Small intestine (tissue), 7 donors: ENCODE measurements around the gene MOCOS. TPM values are rescaled to one million over a fixed set of nuclear protein-coding genes. Genes with fewer than 3 reads are reported as not detected.

Experiments
- DNase-seq, 2 donors: peaks; one replicate each; pipeline versions ENCODE4 v3.0.0 to v3.0.0-alpha.2; 2013
- FAIRE-seq: peaks from 2 replicates; lab custom pipeline; 2012; peaks lifted over from hg19 to GRCh38; lab: Jason Lieb, UNC
- H3K27ac ChIP-seq, 3 donors: one replicate each; pipeline ENCODE4 v1.5.1; 2013; ENCODE audit warnings: low read length in 2 of 3, mild to moderate bottlenecking in 2 of 3, control low read depth in 1 of 3, inconsistent platforms in 1 of 3, low read depth in 1 of 3, moderate library complexity in 1 of 3
- H3K27me3 ChIP-seq, 3 donors: one replicate each; pipeline ENCODE4 v1.6.1; 2013; ENCODE audit warnings: low read length in 3 of 3, inconsistent platforms in 1 of 3; ENCODE audit not compliant: control insufficient read depth in 3 of 3, insufficient read depth in 3 of 3
- H3K36me3 ChIP-seq, 3 donors: one replicate each; pipeline ENCODE4 v1.6.1; 2013; ENCODE audit warnings: low read length in 3 of 3, inconsistent platforms in 1 of 3, low read depth in 1 of 3, mild to moderate bottlenecking in 1 of 3, moderate library complexity in 1 of 3; ENCODE audit not compliant: control insufficient read depth in 3 of 3, insufficient read depth in 2 of 3
- H3K4me1 ChIP-seq, 3 donors: one replicate each; pipeline ENCODE4 v1.6.1; 2013; ENCODE audit warnings: low read length in 2 of 3, inconsistent platforms in 1 of 3, low read depth in 1 of 3, mild to moderate bottlenecking in 1 of 3, moderate library complexity in 1 of 3; ENCODE audit not compliant: control insufficient read depth in 3 of 3, insufficient read depth in 2 of 3
- H3K4me3 ChIP-seq, 3 donors: one replicate each; pipeline ENCODE4 v1.5.1; 2013; ENCODE audit warnings: low read length in 3 of 3, control low read depth in 1 of 3, inconsistent platforms in 1 of 3, low read depth in 1 of 3, mild to moderate bottlenecking in 1 of 3, moderate library complexity in 1 of 3
- H3K9me3 ChIP-seq, 2 donors: one replicate each; pipeline ENCODE4 v1.6.1; 2013; ENCODE audit warnings: low read depth in 1 of 2, low read length in 1 of 2; ENCODE audit not compliant: control insufficient read depth in 2 of 2, insufficient read depth in 1 of 2
- WGBS, 3 donors: extraction: QIAGEN DNeasy Blood & Tissue Kit; methylation state at CpG; one replicate each; pipeline ENCODE4 v1.1.7; 2013; 5-methylcytosine and 5-hydroxymethylcytosine counted together
- polyA plus RNA-seq, 4 donors: library from polyadenylated mRNA; stranded (reverse) in 3 of 4; unstranded in 1 of 4; fragments of 200-250 nt in 3 of 4; fragments of 120-200 nt in 1 of 4; gene quantifications; one replicate each; pipeline versions ENCODE4 v1.2.1 to v1.2.3, GENCODE V29; 2013
- donor health status: healthy with polysubstance abuse.
- donor health status: control.
- donor health status: control.
- donor health status: Bipolar disorder and iron deficiency.
- donor health status: healthy.

MOCOS gene
- polyA plus RNA-seq, 4 donors, result 3.2 to 19.7 (median 16.7) TPM

DNA sequence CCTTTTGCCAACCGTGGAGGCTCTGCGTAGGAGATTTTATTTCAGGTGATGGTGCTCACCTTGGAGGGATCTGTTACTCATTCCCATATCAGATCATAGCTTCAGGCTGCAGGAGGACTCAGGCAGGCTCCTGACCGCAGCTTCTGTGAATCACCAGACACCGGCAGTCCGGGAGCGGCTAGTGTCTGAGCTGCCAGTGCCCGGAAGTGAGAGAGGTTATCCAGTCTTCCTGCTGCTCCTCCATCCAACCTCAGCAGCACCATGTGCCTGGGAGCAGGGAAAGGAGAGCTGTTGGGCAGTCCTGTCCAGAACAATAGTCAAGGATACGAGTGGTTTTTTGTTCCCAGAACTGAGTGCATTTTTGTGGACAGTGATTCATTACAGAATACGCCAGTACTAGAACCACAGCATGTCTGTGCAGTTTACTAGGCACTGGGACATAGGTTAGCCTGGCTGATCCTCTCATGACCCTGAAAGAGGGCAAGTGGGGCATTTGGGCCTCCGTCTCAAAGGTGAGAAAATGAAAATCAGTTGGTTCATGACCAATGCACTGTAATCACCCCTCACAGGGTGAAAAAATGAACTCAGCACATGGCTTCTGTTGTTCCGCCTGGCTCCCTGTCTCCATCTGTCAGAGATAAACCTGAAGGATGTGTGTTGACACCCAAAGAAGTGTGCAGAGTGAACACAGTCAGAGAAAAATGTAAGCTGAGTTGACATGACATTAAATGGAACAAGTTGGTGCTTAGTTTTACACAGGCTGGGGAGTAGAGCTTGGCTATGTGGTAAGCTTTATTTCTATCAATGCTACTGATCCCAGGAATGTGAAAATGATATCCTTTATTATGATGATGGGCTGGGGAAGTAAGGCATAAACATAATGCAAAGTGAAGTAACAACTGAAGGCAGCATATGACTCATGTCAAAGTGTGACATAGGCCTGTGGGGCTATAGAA lies 122.4 kb downstream of the MOCOS start:
- Histone ChIP-seq H3K4me1 (no peaks in the 10 kb centered on the region), H3K36me3 (no peaks in the 10 kb centered on the region), H3K9me3 (no peaks in the 10 kb centered on the region), H3K4me3 (no peak overlapping the region), H3K27me3 (peaks cover 0 to 11% (median 5%) of the 10 kb centered on the region in 3 donors), H3K27ac (no peak overlapping the region)
- DNase-seq (no peak), FAIRE-seq (no peak)
- WGBS, 3 donors, result 63 to 65% (median 63%) methylated on average over 11 of the region's 11 CpGs

DNA sequence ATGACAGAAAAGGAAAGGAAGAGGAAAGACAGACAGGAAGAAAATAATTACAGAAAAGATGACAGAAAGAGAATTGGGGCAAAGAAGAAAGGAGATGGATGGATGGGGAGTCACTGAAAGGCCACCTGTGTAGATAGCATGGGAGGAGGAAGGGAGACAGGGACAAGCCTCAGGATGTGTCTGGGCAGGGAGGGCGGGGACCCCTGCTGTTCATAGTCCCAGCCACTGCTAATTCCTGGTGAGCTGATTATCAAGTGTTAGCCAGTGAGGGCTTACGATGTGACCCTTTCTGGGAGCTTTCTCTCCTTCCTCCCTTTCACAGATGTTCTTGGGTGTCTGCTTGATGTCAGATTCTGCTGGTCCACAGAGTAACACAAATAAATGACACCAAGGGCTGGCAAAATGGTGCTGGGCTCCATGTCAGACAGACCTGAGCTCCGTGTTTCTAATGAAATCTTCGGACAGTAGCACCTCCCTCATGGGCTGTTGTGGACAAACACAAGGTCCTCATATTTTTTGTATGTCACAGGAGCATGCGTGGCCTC lies 123.8 kb downstream of the MOCOS start:
- WGBS, 3 donors, result 75 to 84% (median 83%) methylated on average over 5 of the region's 5 CpGs
- no peak for FAIRE-seq
- H3K4me3 ChIP-seq, result no peak overlapping the region

DNA sequence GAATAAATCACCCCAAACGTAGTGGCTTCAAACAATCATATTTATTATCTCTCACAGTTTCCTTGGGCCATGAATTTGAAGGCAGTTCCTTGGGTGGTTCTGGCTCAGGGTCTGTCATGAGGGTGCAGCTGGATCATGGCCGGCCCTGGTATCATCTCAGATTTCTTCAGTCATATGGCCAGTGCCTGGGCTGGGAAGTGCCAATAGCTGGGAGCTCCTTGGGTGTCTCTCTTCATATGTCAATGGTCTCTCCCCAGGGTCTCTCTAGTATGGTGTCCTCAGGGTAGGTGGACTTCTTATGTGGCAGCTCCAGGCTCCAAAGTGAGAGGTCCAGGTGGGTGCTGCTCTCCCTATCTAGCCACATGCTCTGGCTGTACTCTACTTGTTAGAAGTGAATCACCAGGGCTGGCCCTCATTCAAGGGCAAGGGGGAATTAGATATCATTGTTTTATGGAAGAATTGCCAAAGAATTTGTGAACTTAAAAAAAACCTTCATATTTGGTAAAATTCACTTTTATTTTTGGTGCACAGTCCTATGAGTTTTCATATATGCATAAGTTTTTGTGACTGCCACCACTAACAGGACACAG lies 125.6 kb downstream of the MOCOS start:
- Histone ChIP-seq H3K9me3 (no peaks in the 10 kb centered on the region), H3K36me3 (no peaks in the 10 kb centered on the region), H3K27me3 (peaks cover 0 to 8% (median 4%) of the 10 kb centered on the region in 3 donors), H3K4me1 (no peaks in the 10 kb centered on the region), H3K4me3 (no peak overlapping the region), H3K27ac (no peak overlapping the region)
- no peak for DNase-seq
- WGBS, 3 donors, result 78 to 81% (median 79%) methylated on average over 2 of the region's 2 CpGs
- no peak for FAIRE-seq

More for the DNA sequence above, 123.8 kb downstream of the MOCOS start:
- no peaks in the 10 kb centered on the region for H3K9me3 ChIP-seq
- DNase-seq, result no peak
- H3K36me3 ChIP-seq, result no peaks in the 10 kb centered on the region
- no peaks in the 10 kb centered on the region for H3K4me1 ChIP-seq
- no peak overlapping the region for H3K27ac ChIP-seq
- H3K27me3 ChIP-seq, result peaks cover 0 to 8% (median 4%) of the 10 kb centered on the region in 3 donors

DNA sequence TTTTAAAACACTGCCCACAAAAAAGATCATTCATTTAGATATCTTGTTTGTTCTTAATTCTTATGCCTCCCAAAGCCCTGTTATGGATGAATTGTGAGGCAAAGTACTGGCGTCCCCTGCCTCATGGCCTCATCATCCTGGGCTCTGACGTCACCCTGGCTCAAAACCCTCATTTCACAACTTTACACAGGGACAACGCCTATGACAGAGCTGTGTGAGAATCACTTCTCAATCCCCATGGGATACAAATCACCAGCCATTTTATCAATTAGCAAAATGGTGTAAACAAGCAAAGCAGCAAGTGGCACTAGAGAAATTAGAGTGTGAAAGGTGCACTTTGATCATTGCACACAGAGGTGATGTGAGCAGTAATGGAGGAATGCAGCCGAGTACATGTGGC lies 126.8 kb downstream of the MOCOS start:
- WGBS, 3 donors, result 63 to 72% (median 70%) methylated on average over 4 of the region's 4 CpGs
- H3K27ac ChIP-seq, result no peak overlapping the region
- FAIRE-seq (no peak), DNase-seq (no peak)
- peaks cover 0 to 4% (median 4%) of the 10 kb centered on the region in 3 donors for H3K27me3 ChIP-seq
- no peaks in the 10 kb centered on the region for H3K9me3 ChIP-seq
- no peaks in the 10 kb centered on the region for H3K4me1 ChIP-seq
- no peaks in the 10 kb centered on the region for H3K36me3 ChIP-seq
- no peak overlapping the region for H3K4me3 ChIP-seq

DNA sequence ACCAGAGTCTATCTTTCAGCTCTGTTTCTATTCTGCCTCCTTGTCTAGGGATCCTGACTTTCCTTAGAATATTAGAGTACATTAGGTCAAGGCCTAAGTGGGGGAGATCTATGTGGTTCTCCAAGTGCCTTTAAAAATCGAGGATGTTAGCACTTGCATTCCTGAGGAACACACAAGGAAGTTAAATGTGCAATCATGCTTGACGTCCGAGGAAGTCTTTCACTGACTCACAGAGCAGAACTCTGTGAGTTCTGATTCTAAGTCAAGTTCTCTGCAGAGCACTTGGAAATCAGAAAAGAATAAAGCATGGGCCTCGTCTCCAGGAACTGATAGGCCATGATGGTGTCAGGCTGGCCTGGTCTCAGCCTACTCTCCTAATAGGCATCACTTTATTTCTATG lies 127.5 kb downstream of the MOCOS start:
- no peaks in the 10 kb centered on the region for H3K36me3 ChIP-seq
- WGBS, 3 donors, result 53 to 56% (median 54%) methylated on average over 4 of the region's 4 CpGs

DNA sequence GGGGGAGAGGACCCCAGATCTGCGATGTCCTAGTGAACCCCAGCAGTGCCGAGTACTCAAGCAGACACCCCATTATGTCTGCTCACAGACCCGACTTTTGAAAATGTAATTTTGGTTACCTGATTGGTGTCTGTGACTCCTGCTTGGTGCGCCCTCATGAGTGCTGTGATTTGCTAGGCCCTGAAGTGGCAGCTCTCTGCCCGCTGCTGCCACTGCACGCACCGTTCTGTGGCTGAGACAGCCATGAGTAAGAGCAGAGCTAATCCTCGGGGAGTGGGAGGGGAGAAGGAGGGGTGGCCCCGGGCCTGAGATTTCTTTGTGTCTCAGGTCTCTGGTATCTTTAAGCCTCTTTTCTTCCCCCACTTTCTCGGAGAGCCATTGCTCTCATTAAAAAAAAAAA lies 128.4 kb downstream of the MOCOS start:
- Histone ChIP-seq H3K27ac (no peak overlapping the region), H3K4me3 (no peak overlapping the region), H3K4me1 (no peaks in the 10 kb centered on the region), H3K27me3 (peaks cover 0 to 3% (median 0%) of the 10 kb centered on the region in 3 donors), H3K36me3 (no peaks in the 10 kb centered on the region), H3K9me3 (no peaks in the 10 kb centered on the region)
- FAIRE-seq (no peak), DNase-seq (no peak)
- WGBS, 3 donors, result 76 to 90% (median 88%) methylated on average over 10 of the region's 10 CpGs

More for the DNA sequence above, 127.5 kb downstream of the MOCOS start:
- Histone ChIP-seq H3K27me3 (peaks cover 0 to 3% (median under 1%) of the 10 kb centered on the region in 3 donors), H3K9me3 (no peaks in the 10 kb centered on the region), H3K27ac (no peak overlapping the region), H3K4me1 (no peaks in the 10 kb centered on the region), H3K4me3 (no peak overlapping the region)
- no peak for DNase-seq
- FAIRE-seq, result no peak

DNA sequence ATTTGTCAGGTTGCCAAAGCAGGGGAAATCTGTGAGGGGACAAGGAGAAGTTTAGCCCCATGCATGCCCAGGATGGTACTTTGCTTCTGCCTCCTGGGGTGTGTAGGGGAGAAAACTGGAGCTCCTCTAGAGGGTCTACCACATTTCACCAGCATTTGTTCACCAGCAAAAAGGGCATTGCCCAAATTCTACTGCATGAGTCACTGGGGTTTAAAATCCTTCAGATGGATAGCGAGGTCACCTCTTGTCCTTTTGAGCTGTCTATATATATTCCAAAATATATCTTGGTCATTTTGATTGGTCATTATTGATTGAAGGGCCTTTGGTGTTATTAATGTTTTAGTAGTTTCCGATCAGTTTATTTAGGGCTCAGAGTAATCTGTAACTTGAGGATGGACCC lies 128.9 kb downstream of the MOCOS start:
- 78 to 96% (median 91%) methylated on average over 2 of the region's 2 CpGs for WGBS, 3 donors
- Histone ChIP-seq H3K9me3 (no peaks in the 10 kb centered on the region), H3K4me3 (no peak overlapping the region), H3K27ac (no peak overlapping the region), H3K36me3 (no peaks in the 10 kb centered on the region), H3K4me1 (no peaks in the 10 kb centered on the region), H3K27me3 (peaks cover 0 to 3% (median 0%) of the 10 kb centered on the region in 3 donors)
- DNase-seq, result no peak
- FAIRE-seq, result no peak
